Ramos (cell line): ENCODE results near the gene ZNF473.
"Not testable (repeated sequence)": the region's sequence is repeated elsewhere in the genome, so short reads cannot be mapped to it uniquely, and the experiment has no call there.

Experiments
- in situ Hi-C: fragments of 300-500 bp; cut with MboI; formaldehyde crosslinking; loops from one replicate; pipeline ENCODE4 v1.14.3; 2022; ENCODE audit warnings: low sequenced_read_pairs; ENCODE audit not compliant: unreplicated experiment

The ZNF473 gene

GRCh38 chr19:50091786-50092185, 66.0 kb downstream of the ZNF473 start:
- in situ Hi-C loops = not testable (repeated sequence)

GRCh38 chr19:50092597-50092996, 66.8 kb downstream of the ZNF473 start:
- in situ Hi-C loops = not testable (repeated sequence)

DNA sequence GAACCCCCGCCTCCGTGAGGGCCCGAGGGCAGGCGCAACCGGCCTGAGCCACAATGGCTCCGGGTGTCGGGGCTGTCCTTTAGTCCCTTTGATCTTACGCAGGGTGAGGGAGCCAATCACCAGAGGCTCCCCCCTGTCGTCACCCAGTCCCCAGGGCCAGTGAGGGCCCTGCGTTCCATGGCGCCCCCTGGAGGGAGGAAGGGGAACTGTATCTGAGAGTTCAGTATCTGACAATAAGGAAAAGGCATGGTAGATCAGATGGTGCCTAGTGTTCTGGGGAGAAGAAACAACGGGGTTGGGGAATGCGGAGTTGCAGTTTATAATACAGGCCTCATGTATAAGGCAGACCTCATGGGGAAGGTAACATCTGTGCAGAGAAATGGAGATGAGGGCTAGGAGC, 72.1 kb downstream of the ZNF473 start:
- in situ Hi-C loops = not testable (repeated sequence)

- in situ Hi-C loops = not testable (repeated sequence)
These were observed 73.1 kb downstream of the ZNF473 start for GRCh38 chr19:50098892-50099291.

DNA sequence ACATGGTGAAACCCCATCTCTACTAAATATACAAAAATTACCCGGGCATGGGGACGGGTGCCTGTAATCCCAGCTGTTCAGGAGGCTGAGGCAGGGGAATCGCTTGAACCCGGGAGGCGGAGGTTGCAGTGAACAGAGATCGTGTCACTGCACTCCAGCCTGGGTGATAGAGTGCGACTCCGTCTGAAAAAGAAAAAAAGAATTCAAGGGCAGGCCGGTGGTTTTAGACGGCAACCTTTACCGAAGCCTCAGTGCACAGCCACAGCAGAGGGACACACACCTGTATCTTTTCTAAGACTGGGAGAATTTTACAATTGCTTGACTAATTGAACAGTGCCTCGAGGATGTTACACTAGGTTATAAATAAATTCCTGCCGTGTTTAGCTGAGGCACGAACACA, 73.9 kb downstream of the ZNF473 start:
- in situ Hi-C loops = not testable (repeated sequence)

DNA sequence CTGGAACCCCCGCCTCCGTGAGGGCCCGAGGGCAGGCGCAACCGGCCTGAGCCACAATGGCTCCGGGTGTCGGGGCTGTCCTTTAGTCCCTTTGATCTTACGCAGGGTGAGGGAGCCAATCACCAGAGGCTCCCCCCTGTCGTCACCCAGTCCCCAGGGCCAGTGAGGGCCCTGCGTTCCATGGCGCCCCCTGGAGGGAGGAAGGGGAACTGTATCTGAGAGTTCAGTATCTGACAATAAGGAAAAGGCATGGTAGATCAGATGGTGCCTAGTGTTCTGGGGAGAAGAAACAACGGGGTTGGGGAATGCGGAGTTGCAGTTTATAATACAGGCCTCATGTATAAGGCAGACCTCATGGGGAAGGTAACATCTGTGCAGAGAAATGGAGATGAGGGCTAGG, 75.1 kb downstream of the ZNF473 start:
- in situ Hi-C loops = not testable (repeated sequence)
